HG02642 (cell line): Measurements from ENCODE around the gene GABARAP.

ENCODE experiments used
- ATAC-seq: cut with Tn5 transposase; IDR thresholded peaks from one replicate; pipeline ENCODE4 v1.9.1; 2021; ENCODE audit warnings: mild to moderate bottlenecking; ENCODE audit not compliant: unreplicated experiment, poor library complexity

GABARAP gene

GRCh38 chr17:7224661-7225111 is 17.6 kb downstream of the GABARAP start:
- ATAC-seq = no peak

- ATAC-seq = no peak
Observed at GRCh38 chr17:7224110-7224509, 18.1 kb downstream of the GABARAP start.

GRCh38 chr17:7223375-7223774 is 18.9 kb downstream of the GABARAP start:
- ATAC-seq = no peak

- no peak for ATAC-seq
Observed at GRCh38 chr17:7222972-7223292, 19.3 kb downstream of the GABARAP start.

- ATAC-seq = no peak
Observed at GRCh38 chr17:7222093-7222971, 19.9 kb downstream of the GABARAP start.

- ATAC-seq = no peak
Observed at GRCh38 chr17:7221278-7222092, 20.8 kb downstream of the GABARAP start.

GRCh38 chr17:7220593-7221277 is 21.5 kb downstream of the GABARAP start:
- ATAC-seq = no peak

GRCh38 chr17:7219812-7220592 is 22.2 kb downstream of the GABARAP start, which contains the start of the genes ACADVL and DLG4:
TSS of gene ACADVL (plus strand) at chr17:7219938. CDS start at chr17:7219985, 47 bp downstream.
TSS of gene DLG4 (minus strand) at chr17:7219836.
- peak; percentile 74 for ATAC-seq

GRCh38 chr17:7219229-7219811 is 22.9 kb downstream of the GABARAP start:
- no peak for ATAC-seq

- ATAC-seq = no peak
Observed at GRCh38 chr17:7218758-7219157, 23.5 kb downstream of the GABARAP start.

- no peak for ATAC-seq
Observed at GRCh38 chr17:7218166-7218565, 24.1 kb downstream of the GABARAP start.

- no peak for ATAC-seq
Observed at GRCh38 chr17:7217113-7217987, 24.9 kb downstream of the GABARAP start.

GRCh38 chr17:7216242-7217112 is 25.8 kb downstream of the GABARAP start:
- no peak for ATAC-seq

- ATAC-seq = no peak
Observed at GRCh38 chr17:7215652-7216180, 26.5 kb downstream of the GABARAP start.

- ATAC-seq = no peak
Observed at GRCh38 chr17:7215136-7215638, 27.1 kb downstream of the GABARAP start.

- ATAC-seq = peak; percentile 83
Observed at GRCh38 chr17:7214300-7215135, 27.7 kb downstream of the GABARAP start.
